GM21423 (cell line): ENCODE results near the gene CACNA1I.

Experiments
- ATAC-seq: cut with Tn5 transposase; IDR thresholded peaks from one replicate; pipeline ENCODE4 v1.9.1; 2021; ENCODE audit warnings: mild to moderate bottlenecking, moderate library complexity; ENCODE audit not compliant: unreplicated experiment

Gene CACNA1I

GRCh38 chr22:39713799-39714290 lies 143.3 kb downstream of the CACNA1I start:
- no peak for ATAC-seq

- ATAC-seq = no peak
Measured at GRCh38 chr22:39714321-39714720, 143.8 kb downstream of the CACNA1I start.

GRCh38 chr22:39715778-39716495 lies 145.4 kb downstream of the CACNA1I start:
- ATAC-seq = no peak

GRCh38 chr22:39716534-39716933 lies 146.0 kb downstream of the CACNA1I start:
- no peak for ATAC-seq

- no peak for ATAC-seq
Measured at GRCh38 chr22:39717099-39717498, 146.5 kb downstream of the CACNA1I start.

GRCh38 chr22:39718206-39718605 lies 147.7 kb downstream of the CACNA1I start:
- ATAC-seq = no peak

GRCh38 chr22:39718921-39719475 lies 148.4 kb downstream of the CACNA1I start:
- no peak for ATAC-seq

- ATAC-seq = no peak
Measured at GRCh38 chr22:39719559-39720450, 149.3 kb downstream of the CACNA1I start.

GRCh38 chr22:39721206-39722031 lies 150.9 kb downstream of the CACNA1I start:
- no peak for ATAC-seq

GRCh38 chr22:39722032-39722325 lies 151.4 kb downstream of the CACNA1I start:
- ATAC-seq = no peak

- no peak for ATAC-seq
Measured at GRCh38 chr22:39722501-39722900, 151.9 kb downstream of the CACNA1I start.

GRCh38 chr22:39723463-39723862 lies 152.9 kb downstream of the CACNA1I start:
- no peak for ATAC-seq

- ATAC-seq = no peak
Measured at GRCh38 chr22:39723899-39724351, 153.4 kb downstream of the CACNA1I start.

GRCh38 chr22:39724390-39724789 lies 153.8 kb downstream of the CACNA1I start:
- no peak for ATAC-seq

GRCh38 chr22:39724857-39725256 lies 154.3 kb downstream of the CACNA1I start:
- no peak for ATAC-seq

- no peak for ATAC-seq
Measured at GRCh38 chr22:39725351-39726035, 154.9 kb downstream of the CACNA1I start.

- no peak for ATAC-seq
Measured at GRCh38 chr22:39727541-39727940, 157.0 kb downstream of the CACNA1I start.

- ATAC-seq = no peak
Measured at GRCh38 chr22:39728236-39728860, 157.8 kb downstream of the CACNA1I start.

- no peak for ATAC-seq
Measured at GRCh38 chr22:39729141-39729934, 158.8 kb downstream of the CACNA1I start.
